Breast epithelium (tissue), 3 donors: ENCODE results near the gene TOP1.

Experiments used
- CTCF ChIP-seq, 3 donors: fragments of 450-650 bp; IDR thresholded peaks; one replicate each; pipeline ENCODE4 v1.5.1; 2016 to 2017; ENCODE audit warnings: antibody characterized with exemption in 3 of 3, mild to moderate bottlenecking in 3 of 3, moderate library complexity in 3 of 3
- POLR2A ChIP-seq: fragments of 450-650 bp; IDR thresholded peaks from one replicate; pipeline ENCODE4 v1.6.1; 2016; ENCODE audit warnings: antibody characterized with exemption, mild to moderate bottlenecking, moderate library complexity

- TF ChIP-seq CTCF (IDR thresholded peaks at IDR 0.05) (no peak), POLR2A (no peak)
These were observed 19.3 kb downstream of the TOP1 start for GRCh38 chr20:41047975-41048305.
